H9 (cell line): ENCODE results near the gene ALB. TPM values are rescaled to one million over a fixed set of nuclear protein-coding genes. Genes with fewer than 3 reads are reported as not detected.

Experiments used
- DNase-seq: peaks from one replicate; pipeline ENCODE4 v3.0.0-alpha.2; 2017
- H2AFZ ChIP-seq: one replicate; pipeline ENCODE4 v1.6.1; 2013; ENCODE audit warnings: mild to moderate bottlenecking, low read length, control low read depth, moderate library complexity
- H2AK5ac ChIP-seq: 2 replicates; pipeline ENCODE4 v1.6.1; 2013; ENCODE audit warnings: low read length, control low read depth, mixed read lengths; ENCODE audit not compliant: insufficient read length
- H2BK120ac ChIP-seq: one replicate; pipeline ENCODE4 v1.6.1; 2013; ENCODE audit warnings: low read depth, mild to moderate bottlenecking, low read length, control low read depth, inconsistent platforms; ENCODE audit not compliant: poor library complexity, severe bottlenecking
- H2BK12ac ChIP-seq: 2 replicates; pipeline ENCODE4 v1.6.1; 2013; ENCODE audit warnings: low read length, control low read depth, mixed read lengths, low read depth; ENCODE audit not compliant: insufficient read length
- H2BK15ac ChIP-seq: 2 replicates; pipeline ENCODE4 v1.6.1; 2013; ENCODE audit warnings: low read depth, low read length, control low read depth
- H2BK20ac ChIP-seq: one replicate; pipeline ENCODE4 v1.6.1; 2013; ENCODE audit warnings: low read depth, mild to moderate bottlenecking, low read length, control low read depth, inconsistent platforms; ENCODE audit not compliant: poor library complexity, severe bottlenecking
- H2BK5ac ChIP-seq: 2 replicates; pipeline ENCODE4 v1.6.1; 2013; ENCODE audit warnings: low read length, control low read depth, mixed read lengths; ENCODE audit not compliant: insufficient read length
- H3K14ac ChIP-seq: 2 replicates; pipeline ENCODE4 v1.6.1; 2013; ENCODE audit warnings: low read length, control low read depth; ENCODE audit not compliant: insufficient read depth
- H3K18ac ChIP-seq: 2 replicates; pipeline ENCODE4 v1.6.1; 2013; ENCODE audit warnings: low read depth, mild to moderate bottlenecking, mixed read lengths, low read length, control low read depth; ENCODE audit not compliant: insufficient read length
- H3K23ac ChIP-seq: 2 replicates; pipeline ENCODE4 v1.6.1; 2013; ENCODE audit warnings: low read length, control low read depth, mixed read lengths, low read depth; ENCODE audit not compliant: insufficient read length
- H3K23me2 ChIP-seq: 2 replicates; pipeline ENCODE4 v1.6.1; 2013; ENCODE audit warnings: low read depth, mild to moderate bottlenecking, mixed read lengths, low read length, control low read depth; ENCODE audit not compliant: insufficient read length, poor library complexity, severe bottlenecking
- H3K27ac ChIP-seq: 2 replicates; pipeline ENCODE4 v1.5.1; 2013; ENCODE audit warnings: low read length, control low read depth, mixed read lengths, low read depth; ENCODE audit not compliant: insufficient read length
- H3K27me3 ChIP-seq: 2 replicates; pipeline ENCODE4 v1.6.1; 2013; ENCODE audit warnings: low read length, control low read depth, inconsistent platforms; ENCODE audit not compliant: insufficient read depth
- H3K4ac ChIP-seq: 2 replicates; pipeline ENCODE4 v1.6.1; 2013; ENCODE audit warnings: low read depth, mild to moderate bottlenecking, control low read depth, inconsistent platforms, low read length, moderate library complexity
- H3K4me1 ChIP-seq: 2 replicates; pipeline ENCODE4 v1.6.1; 2013; ENCODE audit warnings: low read length, control low read depth, inconsistent platforms; ENCODE audit not compliant: insufficient read depth
- H3K4me2 ChIP-seq: 2 replicates; pipeline ENCODE4 v1.6.1; 2013; ENCODE audit warnings: low read length, control low read depth, mixed read lengths; ENCODE audit not compliant: insufficient read length, insufficient read depth
- H3K56ac ChIP-seq: 2 replicates; pipeline ENCODE4 v1.6.1; 2013; ENCODE audit warnings: low read depth, mild to moderate bottlenecking, mixed read lengths, low read length, control low read depth; ENCODE audit not compliant: insufficient read length
- H3K79me1 ChIP-seq: 2 replicates; pipeline ENCODE4 v1.6.1; 2013; ENCODE audit warnings: low read depth, mild to moderate bottlenecking, moderate library complexity, low read length, control low read depth, inconsistent platforms; ENCODE audit not compliant: insufficient read depth, poor library complexity, severe bottlenecking
- H3K79me2 ChIP-seq: 2 replicates; pipeline ENCODE4 v1.6.1; 2013; ENCODE audit warnings: low read length, control low read depth, inconsistent platforms; ENCODE audit not compliant: insufficient read depth
- H3K9ac ChIP-seq: 2 replicates; pipeline ENCODE4 v1.6.1; 2013; ENCODE audit warnings: low read length, control low read depth, mixed read lengths; ENCODE audit not compliant: insufficient read length; ENCODE audit errors: extremely low read depth
- H3K9me3 ChIP-seq: one replicate; pipeline ENCODE4 v1.6.1; 2013; ENCODE audit warnings: low read depth, low read length, inconsistent platforms; ENCODE audit not compliant: control insufficient read depth
- H3T11ph ChIP-seq: one replicate; pipeline ENCODE4 v1.6.1; 2013; ENCODE audit warnings: mild to moderate bottlenecking, low read length, control low read depth, inconsistent platforms
- H4K20me1 ChIP-seq: one replicate; pipeline ENCODE4 v1.6.1; 2013; ENCODE audit not compliant: control insufficient read depth, insufficient read length, insufficient read depth
- H4K5ac ChIP-seq: 2 replicates; pipeline ENCODE4 v1.6.1; 2013; ENCODE audit warnings: low read depth, mild to moderate bottlenecking, mixed read lengths, low read length, control low read depth; ENCODE audit not compliant: insufficient read length
- H4K8ac ChIP-seq: replicated peaks from 2 replicates; pipeline ENCODE4 v1.6.1; 2013; ENCODE audit warnings: low read length, control low read depth, mixed read lengths, low read depth; ENCODE audit not compliant: insufficient read length
- H4K91ac ChIP-seq: 2 replicates; pipeline ENCODE4 v1.6.1; 2013; ENCODE audit warnings: low read depth, mild to moderate bottlenecking, moderate library complexity, mixed read lengths, low read length, control low read depth; ENCODE audit not compliant: insufficient read length
- H3K27ac Mint-ChIP-seq, 3 experiments: 2 replicates in 2 of 3; 3 replicates in 1 of 3; pipeline ENCODE4 v1.8.0; 2020 to 2021; ENCODE audit warnings: mixed read lengths in 3 of 3, mild to moderate bottlenecking in 1 of 3, moderate library complexity in 1 of 3
- H3K27me3 Mint-ChIP-seq: 2 replicates; pipeline ENCODE4 v1.8.0; 2021; ENCODE audit warnings: low read depth, mild to moderate bottlenecking, moderate library complexity, mixed read lengths
- H3K36me3 Mint-ChIP-seq, 3 experiments: 2 replicates in 2 of 3; 3 replicates in 1 of 3; pipeline ENCODE4 v1.8.0; 2020 to 2021; ENCODE audit warnings: low read depth in 3 of 3, mixed read lengths in 3 of 3; ENCODE audit not compliant: insufficient read depth in 1 of 3
- H3K4me1 Mint-ChIP-seq, 2 experiments: 2 replicates each; pipeline ENCODE4 v1.8.0; 2020; ENCODE audit warnings: mixed read lengths in 2 of 2
- H3K4me3 Mint-ChIP-seq, 2 experiments: 2 replicates in 1 of 2; 3 replicates in 1 of 2; pipeline ENCODE4 v1.8.0; 2020 to 2021; ENCODE audit warnings: mild to moderate bottlenecking in 2 of 2, mixed read lengths in 2 of 2, moderate library complexity in 1 of 2
- H3K9me3 Mint-ChIP-seq, 2 experiments: 2 replicates in 1 of 2; 3 replicates in 1 of 2; pipeline ENCODE4 v1.8.0; 2020; ENCODE audit warnings: mild to moderate bottlenecking in 2 of 2, mixed read lengths in 2 of 2, moderate library complexity in 1 of 2
- CTCF ChIP-seq: fragments of 200-600 bp; sonication (generic); conservative IDR thresholded peaks from 3 replicates; pipeline ENCODE4 v1.8.0; 2021; ENCODE audit warnings: antibody characterized with exemption, mild to moderate bottlenecking
- WGBS: extraction: QIAGEN DNeasy Blood & Tissue Kit; methylation state at CpG from one replicate; pipeline ENCODE4 v1.1.7; 2013; ENCODE audit warnings: missing lambda C conversion rate, low lambda C conversion rate, mixed read lengths; ENCODE audit not compliant: insufficient read length; ENCODE audit errors: extremely low coverage; 5-methylcytosine and 5-hydroxymethylcytosine counted together
- total RNA-seq: library from RNA; stranded (reverse); gene quantifications from 2 replicates; pipeline ENCODE4 v1.2.1, GENCODE V29; 2021

Gene ALB
- total RNA-seq, 1 experiment from 2014 or later, result not detected

- H3K36me3 Mint-ChIP-seq, result no peaks in the 10 kb centered on the region
- H4K91ac ChIP-seq, result no peak overlapping the region
- H3K27ac ChIP-seq, result no peak overlapping the region
- no peak overlapping the region for H3K23ac ChIP-seq
- no peak overlapping the region for H2BK5ac ChIP-seq
- no peak overlapping the region for H3K27ac Mint-ChIP-seq
- no peak overlapping the region for H2AFZ ChIP-seq
- no peaks in the 10 kb centered on the region for H4K20me1 ChIP-seq
- H3T11ph ChIP-seq, result no peak overlapping the region
- no peak overlapping the region for H3K56ac ChIP-seq
- no peak overlapping the region for H2BK12ac ChIP-seq
- H3K79me2 ChIP-seq, result no peaks in the 10 kb centered on the region
- no peak overlapping the region for H3K18ac ChIP-seq
- no peak overlapping the region for H3K4me2 ChIP-seq
- H2BK20ac ChIP-seq, result no peak overlapping the region
- no peaks in the 10 kb centered on the region for H3K4me1 Mint-ChIP-seq
- H3K9me3 Mint-ChIP-seq, result no peaks in the 10 kb centered on the region
- no peaks in the 10 kb centered on the region for H3K9me3 ChIP-seq
- no peak overlapping the region for H3K4ac ChIP-seq
- no peak overlapping the region for H3K4me3 Mint-ChIP-seq
- H4K5ac ChIP-seq, result no peak overlapping the region
- H3K23me2 ChIP-seq, result no peaks in the 10 kb centered on the region
- no peak overlapping the region for H3K14ac ChIP-seq
- no peaks in the 10 kb centered on the region for H3K79me1 ChIP-seq
- no peaks in the 10 kb centered on the region for H3K27me3 Mint-ChIP-seq
- H2BK120ac ChIP-seq, result no peak overlapping the region
- H3K4me1 ChIP-seq, result no peaks in the 10 kb centered on the region
- no peak overlapping the region for H2AK5ac ChIP-seq
- H4K8ac ChIP-seq, result no peak overlapping the region
- no peak for TF ChIP-seq CTCF
- no CpG with 5 or more reads among the region's 2 CpGs for WGBS
- no peak overlapping the region for H2BK15ac ChIP-seq
- H3K9ac ChIP-seq, result no peak overlapping the region
- H3K27me3 ChIP-seq, result no peaks in the 10 kb centered on the region
- no peak for DNase-seq
These were observed 35.4 kb downstream of the ALB start for GRCh38 chr4:73439445-73439844.
